NT2/D1 (cell line): Measurements from ENCODE around the gene ASPDH.

ENCODE experiments used
- SUZ12 ChIP-seq: IDR thresholded peaks from 2 replicates; pipeline ENCODE4 v1.6.1; 2011; ENCODE audit not compliant: insufficient read length, insufficient read depth; ENCODE audit errors: extremely low read depth
- ZNF274 ChIP-seq: IDR thresholded peaks from 2 replicates; pipeline ENCODE4 v1.6.1; 2011; ENCODE audit warnings: mild to moderate bottlenecking, low read depth, low read length

GRCh38 chr19:50501186-50501567, 12.5 kb downstream of the ASPDH start:
- TF ChIP-seq ZNF274: no peak
- TF ChIP-seq SUZ12: no peak
